Subcutaneous adipose tissue (tissue), 4 donors: ENCODE data around the gene UGDH. TPM values are rescaled to one million over a fixed set of nuclear protein-coding genes. Genes with fewer than 3 reads are reported as not detected.

Source experiments
- total RNA-seq, 4 donors: library from RNA; depleted of rRNA; stranded (reverse); fragments of >200 nt; gene quantifications; one replicate each; pipeline ENCODE4 v1.1.0, GENCODE V29; 2016
- TF ChIP-seq, protein P1 (sequence below): fragments of 450-650 bp; IDR thresholded peaks from one replicate; pipeline ENCODE4 v1.5.1; 2016; ENCODE audit warnings: low read depth, mild to moderate bottlenecking, control low read depth, antibody characterized with exemption, moderate library complexity

UGDH gene
- total RNA-seq, 4 donors from 2014 or later, result 37.3 to 122 (median 84.2) TPM

DNA sequence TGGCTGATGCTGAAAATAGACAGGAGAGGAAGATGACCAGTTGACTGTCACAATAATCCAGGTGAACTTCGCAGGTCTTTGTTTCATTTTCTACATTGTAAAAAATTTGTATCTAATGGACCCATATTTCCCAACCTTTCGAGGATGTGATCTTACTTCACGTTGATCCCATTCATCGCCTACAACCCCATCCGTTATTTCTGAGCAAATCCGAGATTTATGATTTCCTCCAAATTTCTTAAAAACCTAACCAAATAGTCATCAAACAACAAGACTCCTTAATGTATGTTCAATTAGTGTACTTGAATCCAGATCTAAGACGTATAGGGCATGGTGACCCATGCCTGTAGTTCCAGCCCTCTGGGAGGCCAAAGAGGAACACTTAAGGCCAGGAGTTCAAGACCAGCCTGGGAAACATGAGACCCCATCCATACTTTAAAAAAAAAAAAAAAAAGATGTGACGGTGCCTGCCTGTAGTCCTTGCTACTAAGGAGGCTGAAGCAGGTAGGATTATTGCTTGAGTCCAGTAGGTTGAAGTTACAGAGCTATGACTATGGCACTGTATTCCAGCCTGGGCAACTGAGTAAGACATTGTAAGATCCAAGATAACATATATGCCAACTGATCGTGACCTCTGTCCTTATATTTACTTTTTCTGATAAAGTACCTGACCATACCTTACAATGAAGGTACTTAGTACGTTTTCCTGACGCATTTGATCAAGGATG lies 74.2 kb downstream of the UGDH start:
- TF ChIP-seq, protein P1, sequence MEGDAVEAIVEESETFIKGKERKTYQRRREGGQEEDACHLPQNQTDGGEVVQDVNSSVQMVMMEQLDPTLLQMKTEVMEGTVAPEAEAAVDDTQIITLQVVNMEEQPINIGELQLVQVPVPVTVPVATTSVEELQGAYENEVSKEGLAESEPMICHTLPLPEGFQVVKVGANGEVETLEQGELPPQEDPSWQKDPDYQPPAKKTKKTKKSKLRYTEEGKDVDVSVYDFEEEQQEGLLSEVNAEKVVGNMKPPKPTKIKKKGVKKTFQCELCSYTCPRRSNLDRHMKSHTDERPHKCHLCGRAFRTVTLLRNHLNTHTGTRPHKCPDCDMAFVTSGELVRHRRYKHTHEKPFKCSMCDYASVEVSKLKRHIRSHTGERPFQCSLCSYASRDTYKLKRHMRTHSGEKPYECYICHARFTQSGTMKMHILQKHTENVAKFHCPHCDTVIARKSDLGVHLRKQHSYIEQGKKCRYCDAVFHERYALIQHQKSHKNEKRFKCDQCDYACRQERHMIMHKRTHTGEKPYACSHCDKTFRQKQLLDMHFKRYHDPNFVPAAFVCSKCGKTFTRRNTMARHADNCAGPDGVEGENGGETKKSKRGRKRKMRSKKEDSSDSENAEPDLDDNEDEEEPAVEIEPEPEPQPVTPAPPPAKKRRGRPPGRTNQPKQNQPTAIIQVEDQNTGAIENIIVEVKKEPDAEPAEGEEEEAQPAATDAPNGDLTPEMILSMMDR, result no peak

DNA sequence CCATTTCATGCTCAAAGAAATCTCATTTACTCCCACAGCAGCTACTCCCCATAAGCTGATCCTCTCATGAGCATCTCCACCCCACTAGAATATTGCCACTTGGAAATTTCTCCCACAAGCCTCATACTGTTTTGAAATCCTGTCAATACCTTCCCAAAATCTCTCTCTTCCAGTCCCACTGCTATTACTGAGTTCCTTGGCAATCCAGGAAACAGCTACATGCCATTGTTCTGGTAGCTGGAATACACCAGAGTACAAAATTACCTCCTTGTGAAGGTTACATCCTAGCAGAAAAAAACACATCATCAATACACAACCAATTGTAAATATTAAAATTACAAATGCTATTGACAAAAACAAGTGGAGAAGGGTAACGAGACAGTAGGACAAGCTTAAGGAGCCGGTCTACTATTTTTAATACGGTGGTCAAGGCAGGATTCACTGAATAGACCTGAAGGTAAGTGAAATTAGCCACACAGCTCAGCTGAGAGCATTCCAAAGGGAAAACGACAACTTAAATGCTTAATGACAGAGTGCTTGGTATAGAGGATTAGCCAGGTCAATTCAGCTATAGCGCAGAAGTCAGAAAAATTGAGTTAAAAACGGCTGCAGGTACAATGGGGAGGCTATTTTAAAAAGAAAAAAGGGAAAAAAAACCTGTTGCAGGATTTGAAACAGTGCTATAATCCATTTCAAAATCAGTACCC lies 74.9 kb downstream of the UGDH start:
- TF ChIP-seq, protein P1, result no peak

DNA sequence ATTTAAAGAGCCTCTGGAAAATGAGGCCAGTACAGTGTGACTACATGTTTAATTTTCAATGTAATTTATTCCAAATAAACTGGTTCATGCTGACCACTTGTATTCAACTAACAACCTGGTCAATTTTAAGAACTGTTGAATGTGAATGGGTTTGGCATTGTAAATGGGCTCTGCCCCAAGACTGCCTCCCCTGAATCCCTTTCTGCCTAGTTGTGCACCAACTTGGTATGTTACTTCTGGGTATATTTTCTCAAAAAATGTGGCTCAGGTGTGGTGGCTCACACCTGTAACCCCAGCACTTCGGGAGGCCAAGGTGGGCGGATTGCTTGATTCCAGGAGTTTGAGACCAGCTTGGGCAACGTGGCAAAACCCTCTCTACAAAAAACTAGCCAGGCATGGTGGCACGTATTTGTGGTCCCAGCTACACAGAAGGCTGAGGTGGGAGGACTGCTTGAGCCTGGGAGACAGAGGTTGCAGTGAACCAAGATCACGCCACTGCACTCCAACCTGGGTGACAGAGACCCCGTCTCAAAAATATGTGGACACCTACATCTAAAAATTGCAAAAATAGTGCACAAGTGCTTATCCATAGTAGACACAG lies 75.7 kb downstream of the UGDH start:
- TF ChIP-seq, protein P1, result no peak

DNA sequence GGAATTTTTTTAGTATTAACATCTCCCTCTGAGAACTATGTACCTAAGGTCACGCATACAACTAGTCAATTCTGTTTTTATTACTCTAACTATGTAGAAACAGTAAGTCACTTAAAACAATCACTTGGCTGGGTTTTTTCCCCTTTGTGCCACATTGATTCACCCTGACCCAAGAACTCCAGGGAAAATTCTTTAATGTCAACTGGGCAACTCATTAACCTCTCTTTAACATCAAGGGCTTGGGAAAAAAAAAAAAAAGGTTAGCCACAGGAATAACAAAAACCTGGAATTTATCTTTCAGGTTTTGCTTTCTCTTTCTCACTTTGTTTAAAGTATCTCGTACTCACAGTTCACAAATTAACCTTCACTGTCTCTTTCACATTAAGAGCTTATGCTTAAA lies 76.6 kb downstream of the UGDH start:
- TF ChIP-seq, protein P1, result no peak

Other genes with a start within 250 kb of the UGDH start
- 10 to 100 TPM; 29.9 to 42.3 (median 39.0) TPM for gene RFC1, start 161.1 kb downstream of the UGDH start, total RNA-seq
- gene KLB, start 120.5 kb downstream of the UGDH start, total RNA-seq, result 10 to 100 TPM in 3 of 4 donors, 1 to 10 TPM in 1; 9.1 to 50.3 (median 33.5) TPM
- 1,000 to 10,000 TPM; 3,478 to 5,831 (median 3,966) TPM for gene RPL9, start 68.5 kb downstream of the UGDH start, total RNA-seq
- 10 to 100 TPM; 11.9 to 16.8 (median 14.8) TPM for gene LIAS, start 68.4 kb downstream of the UGDH start, total RNA-seq
- gene SMIM14, start 111.4 kb upstream of the UGDH start, total RNA-seq, result 10 to 100 TPM; 34.3 to 69.9 (median 54.8) TPM
- 10 to 100 TPM; 25.8 to 44.3 (median 30.3) TPM for gene UBE2K, start 170.7 kb upstream of the UGDH start, total RNA-seq